Limb (tissue), 2 donors: ENCODE data around the gene TEC.
"Not testable (repeated sequence)": the region's sequence is repeated elsewhere in the genome, so short reads cannot be mapped to it uniquely, and the experiment has no call there.

Experiments used
- DNase-seq, 2 donors: peaks; one replicate each; pipeline ENCODE4 v3.0.0-alpha.2; 2016; ENCODE audit errors: extremely low spot score in 2 of 2

The TEC gene

GRCh38 chr4:48268956-48269860 lies at the start of gene TEC:
Gene TEC, minus strand, starts transcription at chr4:48269838. Its CDS starts 41,224 bp downstream, at chr4:48228614.
- no peak for DNase-seq

GRCh38 chr4:48315728-48316630 lies 46.3 kb upstream of the TEC start:
- no peak for DNase-seq

DNA sequence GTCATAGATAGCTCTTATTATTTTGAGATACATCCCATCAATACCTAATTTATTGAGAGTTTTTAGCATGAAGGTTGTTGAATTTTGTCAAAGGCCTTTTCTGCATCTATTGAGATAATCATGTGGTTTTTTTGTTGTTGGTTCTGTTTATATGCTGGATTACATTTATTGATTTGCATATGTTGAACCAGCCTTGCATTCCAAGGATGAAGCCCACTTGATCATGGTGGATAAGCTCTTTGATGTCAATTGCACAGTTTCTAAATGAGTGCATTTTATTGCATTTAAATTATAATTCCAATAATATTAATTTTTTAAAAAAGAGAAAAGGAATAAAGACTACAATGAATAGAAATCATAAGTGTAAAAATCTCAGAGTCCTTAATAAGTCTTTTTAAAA lies 45.1 kb upstream of the TEC start:
- not testable (repeated sequence) for DNase-seq

GRCh38 chr4:48311896-48312295 lies 42.3 kb upstream of the TEC start:
- no peak for DNase-seq

DNA sequence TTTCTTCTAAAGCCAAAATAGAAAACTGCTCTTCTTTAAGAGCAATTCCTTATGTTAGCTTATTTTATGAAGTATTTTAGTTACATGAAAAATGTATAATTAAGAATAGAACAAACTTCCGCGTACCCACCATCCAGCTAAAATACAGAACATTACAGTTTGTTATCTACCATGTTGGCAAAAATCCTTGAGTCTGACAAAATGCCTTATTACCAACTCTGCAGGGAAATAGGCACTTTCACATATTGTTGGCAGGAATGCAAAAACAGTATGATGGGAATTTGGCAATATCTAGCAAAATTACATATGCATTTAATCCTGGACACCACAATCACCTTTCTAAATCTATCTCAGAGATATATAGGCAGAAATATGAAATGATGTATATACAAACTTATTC lies 39.3 kb upstream of the TEC start:
- DNase-seq = no peak

- no peak for DNase-seq
Measured at GRCh38 chr4:48307528-48307927, 37.9 kb upstream of the TEC start.

DNA sequence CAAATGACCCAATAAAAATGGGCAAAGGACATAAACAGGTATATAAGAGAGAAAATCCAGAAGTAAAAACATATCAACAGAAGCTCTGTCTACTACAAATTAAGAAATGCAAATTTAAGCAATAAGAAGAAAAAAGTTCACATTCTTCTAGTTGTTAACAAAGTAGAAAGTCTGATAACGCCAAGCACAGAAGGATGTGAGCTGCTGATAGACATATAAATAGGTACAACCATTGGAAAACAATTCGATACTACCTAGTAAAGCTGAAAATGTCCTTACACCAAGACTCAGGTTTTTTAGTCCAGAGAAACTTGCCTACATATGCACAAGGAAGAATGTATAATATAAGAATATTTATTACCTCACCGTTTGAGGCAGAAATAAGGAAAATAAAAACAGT lies 35.9 kb upstream of the TEC start:
- DNase-seq = no peak

DNA sequence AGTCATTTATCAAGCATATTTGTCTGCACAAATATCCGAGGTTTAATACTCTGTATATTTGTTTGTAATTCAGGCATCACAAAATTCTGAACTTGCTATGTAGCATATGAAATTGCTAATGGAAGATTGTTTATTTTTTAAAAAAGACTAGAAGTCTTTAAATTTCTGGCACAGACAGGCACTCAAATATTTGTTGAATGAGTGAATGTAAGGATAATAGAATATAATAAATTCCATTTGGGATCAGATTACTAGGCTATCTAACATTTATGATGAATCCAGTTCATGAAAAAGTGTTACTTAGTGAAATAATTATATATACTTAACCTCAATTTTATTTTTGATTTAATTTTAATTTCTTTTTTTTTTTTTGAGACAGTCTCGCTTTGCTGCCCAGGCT lies 30.4 kb upstream of the TEC start:
- DNase-seq = no peak

GRCh38 chr4:48299560-48299959 lies 29.9 kb upstream of the TEC start:
- DNase-seq = no peak

DNA sequence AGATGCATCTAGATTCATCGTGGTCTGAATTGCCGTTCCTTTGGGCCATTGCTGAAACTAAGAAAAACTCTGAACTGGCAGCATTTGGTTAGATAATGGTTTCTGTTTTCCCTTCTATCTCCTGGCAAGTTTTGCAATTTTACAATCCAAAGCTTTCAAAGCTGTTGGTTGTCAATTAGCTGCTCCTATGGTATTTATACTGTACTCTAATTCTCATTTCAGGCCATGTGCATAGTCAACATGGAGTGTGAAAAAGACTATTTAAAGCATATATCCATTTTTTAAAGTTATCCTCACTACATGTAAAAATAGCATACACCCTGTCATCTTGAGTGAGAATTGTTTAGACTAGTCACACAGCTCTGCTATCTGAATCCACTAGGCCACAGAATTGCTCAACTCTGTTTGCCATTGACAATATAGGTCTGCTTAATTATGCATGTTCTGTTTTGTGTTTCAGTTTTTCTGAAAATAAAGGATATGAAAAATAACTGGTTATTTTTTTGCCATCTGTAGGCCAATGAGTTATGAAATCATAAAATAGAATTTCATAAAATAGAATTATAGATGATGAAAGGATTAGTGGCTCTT lies 27.7 kb upstream of the TEC start:
- no peak for DNase-seq

DNA sequence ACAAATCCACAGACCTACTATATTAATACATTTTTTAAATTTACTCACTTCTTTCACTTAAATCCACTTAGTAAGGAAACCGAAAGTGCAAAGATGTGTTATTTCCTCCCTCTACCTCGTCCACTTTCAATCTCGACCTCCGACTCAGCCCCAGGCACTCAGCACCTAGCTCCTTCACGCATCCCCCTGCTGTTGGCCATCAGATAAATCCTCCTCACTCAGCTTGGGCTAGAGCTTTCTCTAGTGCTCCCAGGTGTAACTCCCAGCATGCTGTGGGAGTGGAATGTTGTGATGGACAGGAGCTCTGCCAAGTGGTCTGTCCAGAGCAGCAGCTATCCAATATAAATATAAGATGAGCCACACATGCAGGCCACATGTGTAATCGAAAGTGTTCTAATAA lies 26.7 kb upstream of the TEC start:
- DNase-seq = no peak

DNA sequence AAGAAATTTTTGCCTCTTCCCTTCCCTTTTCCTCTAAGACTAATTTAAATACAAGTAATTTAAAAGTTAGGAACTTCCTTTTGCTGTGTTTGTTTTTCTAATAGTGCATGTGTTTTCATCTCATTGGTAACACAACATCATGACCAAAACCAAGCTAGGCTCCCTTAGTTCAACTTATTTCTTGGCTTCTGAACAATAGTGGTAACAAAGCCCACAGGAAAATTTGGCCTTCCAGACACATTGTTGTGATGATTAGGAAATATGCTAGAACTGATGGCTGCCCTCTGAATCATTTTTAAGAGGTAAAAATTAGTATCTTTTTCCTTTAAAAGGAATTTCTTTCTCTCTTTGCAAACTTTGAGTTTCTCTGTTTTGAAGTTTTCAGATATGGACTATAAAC lies 25.5 kb upstream of the TEC start:
- DNase-seq = no peak

DNA sequence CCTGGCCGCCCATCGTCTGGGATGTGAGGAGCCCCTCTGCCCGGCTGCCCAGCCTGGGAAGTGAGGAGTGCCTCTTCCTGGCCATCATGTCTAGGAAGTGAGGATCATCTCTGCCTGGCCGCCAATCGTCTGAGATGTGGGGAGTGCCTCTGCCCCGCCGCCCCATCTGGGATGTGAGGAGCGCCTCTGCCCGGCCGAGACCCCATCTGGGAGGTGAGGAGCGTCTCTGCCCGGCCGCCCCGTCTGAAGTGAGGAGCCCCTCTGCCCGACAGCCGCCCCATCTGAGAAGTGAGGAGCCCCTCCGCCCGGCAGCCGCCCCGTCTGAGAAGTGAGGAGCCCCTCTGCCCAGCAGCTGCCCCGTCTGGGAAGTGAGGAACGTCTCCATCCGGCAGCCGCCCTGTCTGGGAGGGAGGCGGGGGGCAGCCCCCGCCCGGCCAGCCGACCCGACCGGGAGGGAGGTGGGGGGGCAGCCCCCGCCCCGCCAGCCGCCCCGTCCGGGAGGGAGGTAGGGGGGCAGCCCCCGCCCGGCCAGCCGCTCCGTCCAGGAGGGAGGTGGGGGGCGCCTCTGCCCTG lies 22.7 kb upstream of the TEC start:
- not testable (repeated sequence) for DNase-seq

DNA sequence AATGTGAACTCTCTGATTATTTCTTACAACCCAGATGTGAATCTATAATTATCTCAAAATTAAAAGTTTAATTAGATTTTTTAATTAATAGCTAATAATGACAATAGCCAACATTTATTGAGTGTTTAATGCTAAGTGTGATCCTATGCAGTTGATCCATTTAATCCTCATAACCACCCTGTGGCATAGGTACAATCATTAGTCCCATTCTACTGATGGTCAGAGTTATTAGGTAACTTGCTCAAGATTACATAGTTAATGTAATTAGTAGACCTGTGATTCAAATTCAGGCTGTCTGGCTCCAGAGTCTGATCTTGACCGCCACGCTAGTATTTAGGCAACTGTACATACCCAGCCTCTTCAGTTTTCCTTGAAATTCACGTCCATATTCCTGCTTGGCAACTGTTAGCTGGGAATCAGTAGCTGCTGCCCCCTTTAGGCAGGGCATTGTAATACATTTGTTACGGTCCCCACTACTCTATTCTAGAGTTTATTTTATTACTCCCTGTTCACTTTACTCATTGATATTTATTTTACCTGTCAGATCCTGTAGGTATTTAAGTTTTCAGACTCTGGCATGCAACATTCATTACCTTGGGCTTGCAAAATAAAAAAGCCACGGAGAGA lies 20.6 kb upstream of the TEC start:
- no peak for DNase-seq

DNA sequence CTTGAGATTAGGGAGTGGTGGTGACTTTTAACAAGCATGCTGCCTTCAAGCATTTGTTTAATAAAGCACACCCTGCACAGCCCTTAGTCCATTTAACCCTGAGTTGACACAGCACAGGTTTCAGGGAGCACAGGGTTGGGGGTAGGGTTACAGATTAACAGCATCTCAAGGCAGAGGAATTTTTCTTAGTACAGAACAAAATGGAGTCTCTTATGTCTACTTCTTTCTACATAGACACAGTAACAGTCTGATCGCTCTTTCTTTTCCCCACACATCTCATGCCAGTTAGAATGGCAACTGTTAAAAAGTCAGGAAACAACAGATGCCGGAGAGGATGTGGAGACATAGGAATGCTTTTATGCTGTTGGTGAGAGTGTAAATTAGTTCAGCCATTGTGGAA lies 16.4 kb upstream of the TEC start:
- DNase-seq = not testable (repeated sequence)

GRCh38 chr4:48285640-48286039 lies 16.0 kb upstream of the TEC start:
- not testable (repeated sequence) for DNase-seq

GRCh38 chr4:48275686-48276085 lies 6.0 kb upstream of the TEC start:
- DNase-seq = no peak

- no peak for DNase-seq
Measured at GRCh38 chr4:48275247-48275646, 5.6 kb upstream of the TEC start.

- DNase-seq = no peak
Measured at GRCh38 chr4:48271626-48272025, 2.0 kb upstream of the TEC start.

DNA sequence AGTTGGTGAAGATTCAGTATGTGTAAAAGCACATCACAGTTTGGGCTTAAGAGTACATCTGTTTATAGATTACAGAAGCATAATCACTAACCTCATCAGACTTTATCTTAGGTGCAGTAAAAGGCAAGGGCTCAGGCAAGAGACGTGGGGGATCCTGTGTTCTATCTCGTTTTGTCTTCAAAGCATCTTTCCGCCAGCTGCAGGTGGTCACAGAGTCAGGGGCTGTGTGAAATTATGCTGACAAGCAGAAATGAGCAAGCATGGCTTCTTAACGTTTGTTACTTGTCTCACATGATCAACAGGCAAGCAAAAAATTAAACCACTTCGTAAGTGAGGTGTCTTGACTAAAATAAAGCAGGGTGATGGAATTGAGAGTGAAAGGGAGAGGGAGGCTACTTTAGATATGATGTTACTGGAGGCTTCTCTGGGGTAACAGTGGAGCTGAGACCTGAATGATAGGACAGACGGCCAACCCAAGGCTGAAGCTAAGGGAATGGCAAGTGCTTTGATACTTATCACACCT lies 1.4 kb upstream of the TEC start:
- no peak for DNase-seq

- no peak for DNase-seq
Measured at GRCh38 chr4:48270523-48270897, 872 bp upstream of the TEC start.
